ENCODE results near the gene GPC2.

GRCh38 chr7:100122067-100122466, 55.1 kb downstream of the GPC2 start:
- TF ChIP-seq CTCF (optimal IDR thresholded peaks at IDR 0.05 in 1 of 3, IDR thresholded peaks at IDR 0.05 in 1 of 3, conservative IDR thresholded peaks at IDR 0.05 in 1 of 3; ENCODE audit: extremely low read depth in 1 of 3, insufficient read depth in 2 of 3, low read length in 3 of 3) (no peak), EZH2 (IDR thresholded peaks at IDR 0.05; ENCODE audit: low read length) (no peak)
